GM21723 (cell line): ENCODE data around the gene IAH1.

ENCODE experiments used
- ATAC-seq: cut with Tn5 transposase; IDR thresholded peaks from one replicate; pipeline ENCODE4 v1.9.1; 2021; ENCODE audit warnings: mild to moderate bottlenecking, moderate library complexity; ENCODE audit not compliant: unreplicated experiment

Gene IAH1, protein sequence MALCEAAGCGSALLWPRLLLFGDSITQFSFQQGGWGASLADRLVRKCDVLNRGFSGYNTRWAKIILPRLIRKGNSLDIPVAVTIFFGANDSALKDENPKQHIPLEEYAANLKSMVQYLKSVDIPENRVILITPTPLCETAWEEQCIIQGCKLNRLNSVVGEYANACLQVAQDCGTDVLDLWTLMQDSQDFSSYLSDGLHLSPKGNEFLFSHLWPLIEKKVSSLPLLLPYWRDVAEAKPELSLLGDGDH

DNA sequence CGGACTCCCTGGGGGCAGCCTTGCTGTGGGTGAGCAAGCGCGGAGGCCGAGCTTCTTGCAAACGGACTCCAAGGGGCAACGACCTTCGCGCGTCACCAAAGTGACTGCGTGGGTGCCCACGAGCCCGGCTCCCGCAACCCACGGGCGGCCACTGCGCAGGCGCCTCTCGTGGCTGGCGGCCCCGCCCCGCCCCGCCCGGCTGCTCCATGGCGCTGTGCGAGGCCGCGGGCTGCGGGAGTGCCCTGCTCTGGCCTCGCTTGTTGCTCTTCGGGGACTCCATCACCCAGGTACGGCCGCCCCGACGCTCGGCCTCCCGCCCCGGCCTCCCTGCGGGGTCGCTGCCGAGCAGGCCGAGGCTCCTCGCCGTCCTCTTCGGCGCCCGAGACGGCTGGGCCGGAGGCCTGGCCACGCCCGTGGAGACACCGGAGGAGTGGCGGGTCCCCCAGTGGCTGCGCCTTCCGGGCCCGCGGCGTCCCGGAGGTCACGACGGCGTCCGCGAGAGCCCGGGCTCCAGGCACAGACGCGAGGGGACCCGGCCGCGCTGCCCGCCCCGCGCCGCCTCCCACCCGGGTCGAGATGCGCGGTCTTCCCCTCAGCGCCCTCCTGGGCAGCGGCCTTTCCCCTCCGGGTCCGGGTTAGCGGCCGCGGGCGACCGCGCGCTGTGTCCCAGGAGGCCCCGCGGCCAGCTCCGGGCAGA is at the start of gene IAH1:
TSS of gene IAH1 (plus strand) at position 191 of the 697 bp plus-strand sequence. CDS start at position 207, 16 bp downstream.
- ATAC-seq, result peak; percentile 73

DNA sequence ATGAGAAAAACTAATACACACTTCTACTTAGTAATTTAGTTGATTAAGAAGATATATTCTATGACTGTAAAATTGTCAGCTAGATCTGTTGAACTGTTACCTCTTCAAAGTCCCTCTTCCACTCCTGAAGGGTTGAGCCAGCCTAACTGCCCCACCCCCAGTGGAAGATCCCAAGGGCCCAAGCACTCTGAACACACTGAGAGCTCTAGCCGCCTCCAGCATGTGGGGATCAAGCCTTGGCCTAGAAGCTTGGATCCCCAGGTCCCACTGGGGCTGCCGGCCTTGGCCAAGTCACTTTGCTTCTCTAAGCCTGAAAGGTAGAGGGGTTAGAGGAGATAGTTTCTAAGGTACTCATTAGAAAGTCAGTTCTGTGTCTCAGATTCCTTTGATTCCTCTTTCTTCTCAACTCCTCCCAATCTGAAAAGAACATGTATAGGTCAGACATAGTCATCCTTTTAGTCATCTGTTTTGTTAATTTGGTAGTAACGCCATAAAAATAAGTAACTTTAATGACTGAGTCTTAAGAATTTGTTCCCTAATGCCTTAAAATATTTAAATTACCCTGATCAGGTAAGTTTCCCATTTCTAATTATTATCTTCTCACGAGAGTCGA is 45.3 kb upstream of the IAH1 start:
- ATAC-seq, result no peak

DNA sequence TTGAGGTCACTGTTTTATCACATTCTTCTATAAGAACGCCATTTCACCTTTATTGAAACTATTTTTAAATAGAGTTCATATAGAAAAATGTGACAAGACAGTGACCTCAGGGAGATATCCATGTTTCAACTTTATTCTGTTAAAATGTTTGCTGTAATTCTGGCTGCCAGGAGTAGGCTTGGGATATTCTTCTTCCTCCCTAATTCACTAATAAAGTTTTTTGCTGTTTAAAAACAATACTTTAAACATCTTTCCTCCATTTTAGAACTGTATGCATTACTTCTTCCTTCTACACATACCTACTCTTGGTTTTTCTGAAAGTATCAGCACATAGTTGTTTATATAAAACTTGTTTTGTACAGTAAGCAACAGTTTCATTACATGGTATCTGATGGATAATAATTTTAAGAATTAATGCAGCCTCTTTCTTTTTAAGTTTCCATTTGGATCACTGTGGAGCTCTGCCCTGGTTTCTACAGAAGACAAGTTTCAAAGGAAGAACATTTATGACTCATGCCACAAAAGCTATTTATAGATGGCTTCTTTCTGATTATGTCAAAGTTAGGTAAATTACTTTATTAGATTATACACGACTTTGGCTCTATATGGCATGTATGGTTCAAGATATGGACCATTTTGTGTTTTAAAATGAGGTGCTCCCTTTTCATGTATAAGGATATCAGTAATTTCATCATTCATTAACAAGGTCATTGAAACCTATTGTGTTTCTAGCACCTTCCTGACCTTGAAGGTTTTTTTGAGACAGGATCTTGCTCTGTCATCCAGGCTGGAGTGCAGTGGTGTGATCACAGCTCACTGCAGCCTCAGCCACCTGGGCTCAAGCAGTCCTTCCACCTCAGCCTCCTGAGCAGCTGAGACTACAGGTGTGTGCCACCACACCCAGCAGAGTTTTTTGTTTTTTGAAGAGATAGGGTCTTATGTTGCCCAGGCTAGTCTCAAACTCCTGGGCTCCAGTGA is 43.7 kb upstream of the IAH1 start:
- ATAC-seq, result no peak

DNA sequence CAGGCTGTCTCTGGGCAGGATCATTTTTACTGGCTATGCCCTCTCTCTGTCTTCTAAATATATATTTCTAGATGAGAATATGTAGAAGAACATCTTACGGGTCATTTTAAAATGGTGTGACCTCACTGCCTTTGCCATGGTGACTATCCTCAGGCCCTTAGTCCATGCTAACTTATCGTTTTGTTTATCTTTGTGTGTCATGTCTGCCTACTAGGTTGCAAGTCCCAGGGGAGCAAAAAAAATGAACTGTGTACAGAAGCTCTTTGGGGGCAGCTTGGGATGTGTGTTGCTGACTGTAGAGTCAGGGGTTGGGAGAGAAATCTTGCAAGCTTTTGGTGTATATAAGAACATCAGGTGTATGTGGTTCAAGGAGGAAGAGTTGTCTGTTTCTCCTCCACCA is 39.9 kb upstream of the IAH1 start:
- no peak for ATAC-seq

DNA sequence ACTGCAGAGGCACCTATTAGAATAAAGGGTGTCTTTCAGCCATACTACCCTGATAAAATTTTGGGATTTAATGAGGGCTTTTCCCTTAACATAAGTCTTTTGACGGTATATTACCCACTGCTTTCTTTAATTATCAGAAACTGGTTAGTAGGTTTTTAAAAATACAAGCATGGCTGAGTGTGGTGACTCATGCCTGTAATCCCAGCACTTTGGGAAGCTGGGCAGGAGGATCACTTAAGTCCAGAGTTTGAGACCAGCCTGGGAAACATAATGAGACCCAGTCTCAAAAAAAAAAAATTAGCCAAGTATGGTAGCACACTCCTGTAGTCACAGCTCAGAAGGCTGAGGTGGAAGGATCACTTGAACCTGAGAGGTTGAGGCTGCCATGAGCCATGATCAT is 34.8 kb upstream of the IAH1 start:
- ATAC-seq, result no peak

DNA sequence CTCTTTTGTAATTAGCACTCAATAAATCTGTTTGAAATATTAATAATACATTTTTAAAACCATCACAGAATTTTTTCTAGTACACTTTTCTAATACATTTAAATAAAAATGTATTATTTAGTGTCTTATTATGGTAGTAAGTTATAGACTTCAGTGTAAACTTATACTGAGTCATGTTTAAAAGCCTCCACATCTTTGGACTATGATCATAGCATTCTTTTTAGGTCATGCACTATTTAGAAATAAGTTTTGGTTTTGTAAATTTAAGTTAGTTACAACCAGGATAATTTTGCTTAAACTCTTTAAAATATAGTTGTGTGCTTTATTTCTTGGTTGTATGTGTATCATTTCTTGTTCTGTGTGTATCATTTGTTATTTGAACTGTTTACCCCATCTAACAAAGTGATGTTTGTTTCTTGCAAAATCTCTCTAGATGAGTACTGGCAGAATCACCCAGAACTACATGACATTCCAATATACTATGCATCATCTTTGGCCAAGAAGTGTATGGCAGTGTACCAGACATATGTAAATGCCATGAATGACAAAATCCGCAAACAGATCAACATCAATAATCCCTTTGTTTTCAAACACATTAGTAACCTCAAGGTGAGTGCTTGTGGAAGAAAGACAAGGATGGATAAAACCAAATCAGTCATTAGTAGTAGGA is 34.2 kb upstream of the IAH1 start:
- no peak for ATAC-seq

DNA sequence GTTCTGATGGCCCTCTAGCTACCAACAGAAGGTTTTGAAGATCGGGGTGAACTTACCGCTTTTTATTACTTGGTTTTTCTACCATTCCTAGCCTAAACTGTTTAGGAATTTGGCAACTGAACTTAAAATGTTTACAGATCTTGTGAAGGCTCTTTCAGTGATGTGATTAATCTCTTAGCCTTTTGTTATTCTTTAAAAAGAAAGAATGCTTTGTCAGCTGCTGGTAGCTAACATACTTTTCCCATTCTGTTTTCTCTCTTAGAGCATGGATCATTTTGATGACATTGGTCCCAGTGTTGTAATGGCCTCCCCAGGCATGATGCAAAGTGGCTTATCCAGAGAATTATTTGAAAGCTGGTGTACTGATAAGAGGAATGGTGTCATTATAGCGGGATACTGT is 32.8 kb upstream of the IAH1 start:
- ATAC-seq, result no peak

DNA sequence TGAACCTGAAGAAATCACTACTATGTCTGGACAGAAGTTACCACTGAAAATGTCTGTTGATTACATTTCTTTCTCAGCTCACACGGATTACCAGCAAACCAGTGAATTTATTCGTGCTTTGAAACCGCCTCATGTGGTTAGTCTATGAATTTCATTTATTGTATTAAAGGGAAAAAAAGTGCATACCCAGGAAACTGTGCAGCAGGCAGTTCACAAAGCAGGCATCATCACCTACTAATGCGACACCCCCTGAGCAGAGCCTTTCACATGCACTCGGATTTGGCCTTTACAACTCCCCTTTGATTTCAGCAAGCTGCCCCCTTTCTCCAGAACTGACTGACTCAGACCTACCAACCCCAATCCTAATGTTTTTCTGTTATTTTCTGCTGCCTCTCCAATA is 30.8 kb upstream of the IAH1 start:
- ATAC-seq, result no peak

DNA sequence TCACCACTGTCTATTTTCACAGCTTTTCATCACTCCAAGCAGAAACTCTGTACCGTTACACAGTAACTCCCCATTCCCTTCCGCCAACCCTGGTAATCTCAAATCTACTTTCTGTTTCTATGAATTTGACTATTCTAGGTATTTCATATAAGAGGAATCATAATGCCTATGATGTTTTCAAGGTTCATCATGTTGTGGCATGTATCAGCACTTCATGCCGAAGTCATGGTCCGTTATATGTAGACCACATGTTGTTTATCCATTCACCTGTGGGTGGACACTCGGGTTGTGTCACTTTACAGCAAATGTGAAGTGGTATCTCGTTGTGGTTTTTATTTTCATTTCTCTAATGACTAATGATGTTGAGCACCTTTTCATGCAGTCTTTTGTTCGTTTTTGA is 29.3 kb upstream of the IAH1 start:
- no peak for ATAC-seq

DNA sequence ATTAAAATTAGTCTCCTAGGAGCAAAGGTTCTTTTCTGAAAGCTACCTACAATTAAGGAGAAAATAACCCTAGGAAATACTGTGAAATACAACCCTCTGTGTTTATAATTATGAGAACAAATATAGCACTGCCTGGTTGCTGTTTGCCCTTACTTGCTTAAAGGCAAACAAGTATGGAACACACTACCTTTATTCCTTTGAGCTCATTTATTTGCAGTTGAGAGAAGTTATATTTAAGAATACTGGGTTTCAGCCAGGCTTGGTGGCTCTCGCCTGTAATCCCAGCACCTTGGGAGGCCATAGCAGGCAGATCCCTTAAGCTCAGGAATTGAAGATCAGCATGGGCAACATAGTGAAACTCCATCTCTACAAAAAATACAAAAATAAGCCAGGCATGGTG is 23.1 kb upstream of the IAH1 start:
- no peak for ATAC-seq

DNA sequence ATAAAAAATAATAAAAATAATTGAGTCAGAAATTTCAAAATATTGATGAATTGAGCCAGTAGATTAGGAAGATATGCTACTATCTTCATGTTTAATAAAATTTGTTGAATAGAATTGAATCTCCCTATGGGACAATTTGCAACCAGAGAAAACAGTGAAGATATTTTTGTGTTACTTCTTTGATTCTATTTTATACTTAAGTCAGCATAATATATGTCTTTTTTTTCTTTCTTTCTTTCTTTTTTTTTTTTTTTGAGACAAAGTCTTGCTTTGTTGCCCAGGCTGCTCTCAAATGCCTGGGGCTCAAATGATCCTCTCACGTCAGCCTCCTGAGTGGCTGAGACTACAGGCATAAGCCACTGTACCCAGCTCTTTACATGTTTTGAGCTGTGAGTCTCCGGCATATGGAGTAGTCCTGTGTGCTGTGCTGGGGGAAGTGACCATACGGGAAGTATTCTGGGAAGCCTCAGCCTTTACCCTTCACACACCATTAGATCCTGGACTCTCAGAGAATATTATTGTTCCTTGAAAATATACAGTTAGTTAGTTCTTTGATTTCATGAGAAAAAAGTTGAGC is 13.8 kb upstream of the IAH1 start:
- no peak for ATAC-seq

DNA sequence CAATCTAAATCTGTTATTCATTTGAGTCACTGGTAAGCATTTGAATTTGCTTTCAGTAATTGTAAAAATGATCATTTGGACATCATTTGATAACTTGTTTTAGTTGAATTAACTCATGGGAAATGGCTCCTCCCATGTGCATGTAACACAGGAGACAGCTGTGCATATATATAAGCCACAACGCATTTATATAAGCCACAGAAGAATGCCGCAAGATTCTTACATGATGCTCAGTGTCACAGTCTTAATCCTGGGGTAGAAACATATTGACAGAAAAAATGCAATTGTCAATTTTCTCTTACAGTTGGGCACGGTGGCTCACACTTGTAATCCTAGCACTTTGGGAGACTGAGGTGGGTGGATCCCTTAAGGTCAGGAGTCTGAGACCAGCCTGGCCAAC is 13.3 kb upstream of the IAH1 start:
- ATAC-seq, result no peak

DNA sequence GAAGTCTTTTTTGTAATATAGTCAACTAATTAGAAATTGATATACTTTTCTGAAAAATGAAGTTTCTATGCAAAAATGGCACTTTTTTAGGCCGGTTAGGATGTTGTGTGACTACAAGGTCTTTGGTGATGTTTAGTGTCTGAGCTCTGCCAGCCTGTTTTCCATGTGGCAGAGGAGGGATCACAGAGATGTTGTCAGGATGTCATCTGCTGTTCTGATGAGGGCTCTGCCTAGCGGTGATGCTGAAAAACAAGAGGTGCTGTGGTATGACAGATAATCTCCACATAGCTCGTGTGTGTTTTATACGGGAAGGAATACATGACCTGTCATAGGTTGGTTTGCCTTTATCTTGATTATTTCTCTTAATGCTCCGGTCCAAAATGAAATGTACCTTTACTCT is 12.0 kb upstream of the IAH1 start:
- no peak for ATAC-seq

DNA sequence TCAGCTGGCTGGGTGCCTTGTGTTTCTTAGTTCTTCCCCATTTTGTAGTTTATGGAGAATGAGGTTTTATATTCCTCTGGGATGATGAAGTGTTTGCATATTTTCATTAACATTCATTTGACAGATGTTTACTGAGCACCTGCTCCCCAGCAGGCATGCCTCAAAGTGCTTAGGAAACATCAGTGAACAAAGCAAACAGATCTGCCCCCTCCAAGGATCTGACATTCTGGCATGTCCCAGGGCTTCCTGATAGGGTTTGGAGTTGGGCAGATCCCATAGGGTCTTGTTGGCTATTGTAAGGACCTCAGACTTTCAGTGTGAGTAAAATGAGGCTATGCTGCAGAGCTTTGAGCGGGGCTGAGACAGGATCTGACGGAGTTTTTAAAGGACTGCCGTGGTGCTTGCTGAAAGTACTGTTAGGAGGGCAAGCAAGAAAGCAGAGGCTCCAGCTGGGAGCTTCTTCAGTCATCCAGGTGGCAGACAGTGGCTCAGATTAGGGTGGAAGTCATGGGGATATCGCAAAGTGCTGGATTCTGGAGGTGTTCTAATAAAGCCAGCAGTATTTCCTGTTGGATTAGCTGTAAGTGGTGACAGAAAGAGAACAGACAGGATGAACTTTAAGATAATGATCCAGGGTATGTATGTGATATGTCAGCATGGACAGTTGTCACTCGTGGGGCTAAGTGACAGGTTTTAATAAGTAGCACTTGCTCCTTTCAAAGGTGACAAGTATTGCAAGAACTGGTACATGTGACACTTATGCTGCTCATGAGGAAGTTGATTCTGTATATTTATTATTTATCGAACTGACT is 11.3 kb upstream of the IAH1 start:
- ATAC-seq, result peak; percentile 9

DNA sequence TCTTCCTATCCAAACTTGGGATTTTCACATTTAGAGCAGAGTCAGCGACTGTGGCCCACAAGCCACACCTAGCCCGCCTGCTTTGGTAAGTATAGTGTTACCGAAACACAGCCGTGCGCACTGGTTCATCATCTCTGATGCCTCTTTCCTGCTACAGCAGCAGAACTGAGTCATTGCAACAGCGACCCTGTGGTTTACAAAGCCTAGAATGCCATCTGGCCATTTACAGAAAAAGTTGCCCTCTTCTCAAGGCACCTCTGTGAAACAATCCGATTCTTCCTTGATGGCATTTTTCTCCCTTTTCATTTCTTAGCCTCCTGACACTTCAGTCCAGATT is 10.7 kb upstream of the IAH1 start:
- ATAC-seq, result peak; percentile 92

DNA sequence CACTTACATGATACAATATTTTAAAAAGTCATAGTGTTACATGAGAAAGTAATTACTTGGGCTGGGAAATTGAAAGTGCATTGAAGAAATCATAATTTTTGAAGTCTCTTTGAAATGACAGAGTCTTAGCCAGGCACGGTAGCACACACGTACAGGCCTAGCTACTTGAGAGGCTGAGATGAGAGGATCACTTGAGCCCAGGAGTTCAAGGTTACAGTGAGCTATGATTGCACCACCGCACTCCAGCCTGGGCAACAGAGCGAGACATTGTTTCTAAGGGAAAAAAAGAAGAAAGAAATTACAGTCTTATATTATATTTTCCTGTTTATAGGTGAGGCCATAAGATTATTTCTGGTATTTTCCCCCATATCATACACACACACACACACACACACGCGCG is 9.2 kb upstream of the IAH1 start:
- ATAC-seq, result no peak

DNA sequence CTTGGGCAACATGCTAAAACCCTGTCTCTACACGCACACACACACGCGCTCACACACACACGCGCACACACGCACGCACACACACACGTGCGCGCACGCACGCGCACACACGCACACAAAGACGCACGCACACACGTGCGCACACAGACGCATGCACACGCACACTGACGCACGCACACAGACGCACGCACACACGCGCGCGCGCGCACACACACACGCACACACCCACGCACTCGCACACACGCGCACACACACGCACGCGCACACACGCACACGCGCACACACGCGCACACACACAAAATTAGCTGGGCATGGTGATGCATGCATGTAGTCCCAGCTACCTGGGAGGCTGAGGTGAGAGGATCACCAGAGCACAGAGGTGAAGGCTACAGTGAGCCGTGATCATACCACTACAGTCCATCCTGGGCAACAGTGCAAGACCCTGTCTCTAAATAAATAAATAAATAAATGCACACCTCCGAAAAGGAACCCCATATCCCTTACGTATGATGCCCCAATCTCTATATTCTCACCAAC is 8.1 kb upstream of the IAH1 start:
- no peak for ATAC-seq

DNA sequence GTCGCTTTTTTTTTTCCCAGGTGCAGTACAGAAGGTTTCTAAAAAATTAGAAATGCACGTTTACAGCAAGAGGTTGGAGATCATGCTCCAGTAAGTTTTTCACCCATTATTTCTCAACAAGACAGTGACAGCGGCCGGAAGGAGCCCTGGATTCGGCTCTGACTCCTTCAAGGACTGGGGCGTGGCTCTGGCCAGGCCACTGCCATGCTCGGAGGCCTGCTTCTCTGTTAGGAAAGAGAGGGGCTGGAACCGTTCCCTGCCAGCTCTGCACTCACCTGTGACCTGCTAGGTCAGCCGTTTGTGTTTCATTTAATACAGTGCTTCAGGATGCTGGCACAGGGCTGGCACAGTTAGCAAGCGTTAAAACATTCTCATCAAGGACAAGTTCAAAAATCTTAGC is 6.7 kb upstream of the IAH1 start:
- ATAC-seq, result no peak

DNA sequence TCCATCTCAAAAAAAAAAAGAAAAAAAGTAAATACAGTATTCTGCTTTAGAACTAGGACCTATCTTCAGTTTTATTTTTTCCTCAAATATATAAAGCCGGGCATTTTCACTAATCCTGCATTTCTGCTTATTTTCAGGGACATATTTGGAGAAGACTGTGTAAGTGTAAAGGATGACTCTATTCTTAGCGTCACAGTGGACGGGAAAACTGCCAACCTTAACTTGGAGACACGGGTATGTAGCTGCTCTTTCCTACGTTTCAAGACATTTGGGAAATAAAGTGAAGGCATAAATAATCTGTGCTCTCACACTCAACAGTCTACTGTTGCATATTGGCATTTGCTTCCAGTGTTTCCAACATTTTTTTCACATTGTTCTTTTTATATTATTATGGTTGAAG is 3.1 kb upstream of the IAH1 start:
- ATAC-seq, result no peak
